ENCODE results near the gene PLEKHO1. TPM values are rescaled to one million over a fixed set of nuclear protein-coding genes. Genes with fewer than 3 reads are reported as not detected.

The PLEKHO1 gene
- 203 and 213 TPM in 2 replicates for polyA plus RNA-seq
- 107 and 109 TPM in 2 replicates for polyA minus RNA-seq

- H3K36me3 ChIP-seq (ENCODE audit: insufficient read depth, low read length), result peaks cover 12% of the 10 kb centered on the region
- H3K9ac ChIP-seq (ENCODE audit: low read length), result peak within 1 kb of the TSS; percentile 98
- peaks cover 2% of the 10 kb centered on the region for H4K20me1 ChIP-seq (ENCODE audit: insufficient read depth)
- H3F3A ChIP-seq (ENCODE audit: insufficient read depth, low read length, poor library complexity, severe bottlenecking), result no peaks in the 10 kb centered on the region
- peaks cover 66% of the 10 kb centered on the region for H3K79me2 ChIP-seq (replicated peaks; ENCODE audit: insufficient read depth, low read length)
- peak within 1 kb of the TSS; percentile 94 for H3K4me2 ChIP-seq (ENCODE audit: low read length)
- H3K27ac ChIP-seq (ENCODE audit: low read length), result peak within 1 kb of the TSS; percentile 98
- H2AFZ ChIP-seq (ENCODE audit: low read depth, low read length), result peak within 1 kb of the TSS; percentile 2
- no peaks in the 10 kb centered on the region for H3K27me3 ChIP-seq (ENCODE audit: insufficient read depth, low read depth, low read length)
- H3K9me2 ChIP-seq (ENCODE audit: insufficient read depth, low read length), result no peaks in the 10 kb centered on the region
- H3K9me3 ChIP-seq (ENCODE audit: low read length), result no peaks in the 10 kb centered on the region
- peak within 1 kb of the TSS; percentile 91 for H3K4me3 ChIP-seq (ENCODE audit: low read length)
- TF ChIP-seq EP300 (conservative IDR thresholded peaks at IDR 0.05; ENCODE audit: poor library complexity, severe bottlenecking) (peak; percentile 59), RAD21 (conservative IDR thresholded peaks at IDR 0.05) (no peak), MXI1 (conservative IDR thresholded peaks at IDR 0.05; ENCODE audit: poor library complexity, severe bottlenecking) (peak; percentile 54), POLR2AphosphoS5 (IDR thresholded peaks at IDR 0.05) (peak; percentile 74), SMC3 (conservative IDR thresholded peaks at IDR 0.05; ENCODE audit: poor library complexity) (no peak), TAF1 (IDR thresholded peaks at IDR 0.05; ENCODE audit: low read depth) (no peak), EZH2 (IDR thresholded peaks at IDR 0.05; ENCODE audit: borderline replicate concordance, insufficient read depth, low read length, poor library complexity, severe bottlenecking) (no peak)
- TF ChIP-seq, protein P1, sequence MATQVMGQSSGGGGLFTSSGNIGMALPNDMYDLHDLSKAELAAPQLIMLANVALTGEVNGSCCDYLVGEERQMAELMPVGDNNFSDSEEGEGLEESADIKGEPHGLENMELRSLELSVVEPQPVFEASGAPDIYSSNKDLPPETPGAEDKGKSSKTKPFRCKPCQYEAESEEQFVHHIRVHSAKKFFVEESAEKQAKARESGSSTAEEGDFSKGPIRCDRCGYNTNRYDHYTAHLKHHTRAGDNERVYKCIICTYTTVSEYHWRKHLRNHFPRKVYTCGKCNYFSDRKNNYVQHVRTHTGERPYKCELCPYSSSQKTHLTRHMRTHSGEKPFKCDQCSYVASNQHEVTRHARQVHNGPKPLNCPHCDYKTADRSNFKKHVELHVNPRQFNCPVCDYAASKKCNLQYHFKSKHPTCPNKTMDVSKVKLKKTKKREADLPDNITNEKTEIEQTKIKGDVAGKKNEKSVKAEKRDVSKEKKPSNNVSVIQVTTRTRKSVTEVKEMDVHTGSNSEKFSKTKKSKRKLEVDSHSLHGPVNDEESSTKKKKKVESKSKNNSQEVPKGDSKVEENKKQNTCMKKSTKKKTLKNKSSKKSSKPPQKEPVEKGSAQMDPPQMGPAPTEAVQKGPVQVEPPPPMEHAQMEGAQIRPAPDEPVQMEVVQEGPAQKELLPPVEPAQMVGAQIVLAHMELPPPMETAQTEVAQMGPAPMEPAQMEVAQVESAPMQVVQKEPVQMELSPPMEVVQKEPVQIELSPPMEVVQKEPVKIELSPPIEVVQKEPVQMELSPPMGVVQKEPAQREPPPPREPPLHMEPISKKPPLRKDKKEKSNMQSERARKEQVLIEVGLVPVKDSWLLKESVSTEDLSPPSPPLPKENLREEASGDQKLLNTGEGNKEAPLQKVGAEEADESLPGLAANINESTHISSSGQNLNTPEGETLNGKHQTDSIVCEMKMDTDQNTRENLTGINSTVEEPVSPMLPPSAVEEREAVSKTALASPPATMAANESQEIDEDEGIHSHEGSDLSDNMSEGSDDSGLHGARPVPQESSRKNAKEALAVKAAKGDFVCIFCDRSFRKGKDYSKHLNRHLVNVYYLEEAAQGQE (IDR thresholded peaks at IDR 0.05; ENCODE audit: borderline replicate concordance), result peak; percentile 68
Observed at GRCh38 chr1:150149271-150150132, at the start of gene PLEKHO1. TSS of gene PLEKHO1 (plus strand) at chr1:150149916. CDS start at chr1:150150258, 342 bp downstream.

DNA sequence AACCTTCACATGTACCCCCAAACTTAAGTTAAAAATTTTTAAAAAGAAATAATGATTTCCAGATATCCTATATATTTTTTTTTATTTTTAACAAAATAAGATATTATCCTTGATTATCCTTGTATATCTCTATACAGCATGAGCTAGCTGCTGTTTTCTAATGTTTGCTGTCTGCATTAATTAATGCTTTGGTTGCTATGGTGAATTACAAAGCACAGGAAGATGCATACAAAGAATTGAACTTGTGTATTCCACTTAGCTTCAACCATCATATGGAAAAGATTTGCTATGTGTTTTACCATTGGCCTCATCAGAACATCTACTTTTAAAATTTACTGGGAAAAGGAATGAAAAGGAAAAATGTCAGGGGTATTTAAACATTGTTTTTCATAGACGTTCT, 46.7 kb upstream of the PLEKHO1 start:
- H4K20me1 ChIP-seq (ENCODE audit: insufficient read depth), result no peaks in the 10 kb centered on the region
- H2AFZ ChIP-seq (ENCODE audit: low read depth, low read length), result no peak overlapping the region
- no peaks in the 10 kb centered on the region for H3K79me2 ChIP-seq (replicated peaks; ENCODE audit: insufficient read depth, low read length)
- H3K4me2 ChIP-seq (ENCODE audit: low read length), result no peak overlapping the region
- H3K27me3 ChIP-seq (ENCODE audit: insufficient read depth, low read depth, low read length), result no peaks in the 10 kb centered on the region
- peaks cover 10% of the 10 kb centered on the region for H3K36me3 ChIP-seq (ENCODE audit: insufficient read depth, low read length)
- no peaks in the 10 kb centered on the region for H3K9me2 ChIP-seq (ENCODE audit: insufficient read depth, low read length)
- peaks cover 5% of the 10 kb centered on the region for H3K9me3 ChIP-seq (ENCODE audit: low read length)
- H3K9ac ChIP-seq (ENCODE audit: low read length), result no peak overlapping the region
- H3K27ac ChIP-seq (ENCODE audit: low read length), result no peak overlapping the region
- H3F3A ChIP-seq (ENCODE audit: insufficient read depth, low read length, poor library complexity, severe bottlenecking), result no peaks in the 10 kb centered on the region
- TF ChIP-seq TAF1 (IDR thresholded peaks at IDR 0.05; ENCODE audit: low read depth) (no peak), MXI1 (conservative IDR thresholded peaks at IDR 0.05; ENCODE audit: poor library complexity, severe bottlenecking) (no peak), EZH2 (IDR thresholded peaks at IDR 0.05; ENCODE audit: borderline replicate concordance, insufficient read depth, low read length, poor library complexity, severe bottlenecking) (no peak), EP300 (conservative IDR thresholded peaks at IDR 0.05; ENCODE audit: poor library complexity, severe bottlenecking) (no peak), POLR2AphosphoS5 (IDR thresholded peaks at IDR 0.05) (no peak), RAD21 (conservative IDR thresholded peaks at IDR 0.05) (no peak), SMC3 (conservative IDR thresholded peaks at IDR 0.05; ENCODE audit: poor library complexity) (no peak)
- TF ChIP-seq, protein P1 (IDR thresholded peaks at IDR 0.05; ENCODE audit: borderline replicate concordance), result no peak
- TF ChIP-seq, protein P2, sequence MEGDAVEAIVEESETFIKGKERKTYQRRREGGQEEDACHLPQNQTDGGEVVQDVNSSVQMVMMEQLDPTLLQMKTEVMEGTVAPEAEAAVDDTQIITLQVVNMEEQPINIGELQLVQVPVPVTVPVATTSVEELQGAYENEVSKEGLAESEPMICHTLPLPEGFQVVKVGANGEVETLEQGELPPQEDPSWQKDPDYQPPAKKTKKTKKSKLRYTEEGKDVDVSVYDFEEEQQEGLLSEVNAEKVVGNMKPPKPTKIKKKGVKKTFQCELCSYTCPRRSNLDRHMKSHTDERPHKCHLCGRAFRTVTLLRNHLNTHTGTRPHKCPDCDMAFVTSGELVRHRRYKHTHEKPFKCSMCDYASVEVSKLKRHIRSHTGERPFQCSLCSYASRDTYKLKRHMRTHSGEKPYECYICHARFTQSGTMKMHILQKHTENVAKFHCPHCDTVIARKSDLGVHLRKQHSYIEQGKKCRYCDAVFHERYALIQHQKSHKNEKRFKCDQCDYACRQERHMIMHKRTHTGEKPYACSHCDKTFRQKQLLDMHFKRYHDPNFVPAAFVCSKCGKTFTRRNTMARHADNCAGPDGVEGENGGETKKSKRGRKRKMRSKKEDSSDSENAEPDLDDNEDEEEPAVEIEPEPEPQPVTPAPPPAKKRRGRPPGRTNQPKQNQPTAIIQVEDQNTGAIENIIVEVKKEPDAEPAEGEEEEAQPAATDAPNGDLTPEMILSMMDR (IDR thresholded peaks at IDR 0.05; ENCODE audit: poor library complexity, severe bottlenecking), result no peak
- H3K4me3 ChIP-seq (ENCODE audit: low read length), result no peak overlapping the region
